Fibroblast of peridontal ligament (primary cell): ENCODE results near the gene LAMA3.

ENCODE experiments used
- DNase-seq: peaks from one replicate; pipeline ENCODE4 v3.0.0-alpha.2; 2010; ENCODE audit errors: extremely low read depth

The LAMA3 gene

DNA sequence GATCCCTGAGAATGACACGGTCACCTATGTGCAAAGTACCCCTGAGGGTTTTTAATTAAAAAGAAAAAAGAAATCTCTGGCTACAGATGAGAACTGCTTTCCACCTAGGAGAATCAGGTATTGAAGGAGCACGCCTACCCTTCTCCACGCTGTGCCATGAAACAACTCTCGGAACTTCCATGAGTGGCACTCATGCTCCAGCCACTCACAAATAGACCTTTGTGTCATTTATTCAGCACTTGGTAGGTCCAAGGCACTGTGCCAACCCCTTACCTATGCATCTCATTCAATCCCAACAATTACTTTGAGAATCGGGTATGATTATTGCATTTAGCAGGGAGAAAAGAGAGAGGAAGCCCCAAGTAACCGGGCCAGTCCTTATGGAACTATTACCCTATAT, 280.4 kb downstream of the LAMA3 start:
- DNase-seq = no peak

DNA sequence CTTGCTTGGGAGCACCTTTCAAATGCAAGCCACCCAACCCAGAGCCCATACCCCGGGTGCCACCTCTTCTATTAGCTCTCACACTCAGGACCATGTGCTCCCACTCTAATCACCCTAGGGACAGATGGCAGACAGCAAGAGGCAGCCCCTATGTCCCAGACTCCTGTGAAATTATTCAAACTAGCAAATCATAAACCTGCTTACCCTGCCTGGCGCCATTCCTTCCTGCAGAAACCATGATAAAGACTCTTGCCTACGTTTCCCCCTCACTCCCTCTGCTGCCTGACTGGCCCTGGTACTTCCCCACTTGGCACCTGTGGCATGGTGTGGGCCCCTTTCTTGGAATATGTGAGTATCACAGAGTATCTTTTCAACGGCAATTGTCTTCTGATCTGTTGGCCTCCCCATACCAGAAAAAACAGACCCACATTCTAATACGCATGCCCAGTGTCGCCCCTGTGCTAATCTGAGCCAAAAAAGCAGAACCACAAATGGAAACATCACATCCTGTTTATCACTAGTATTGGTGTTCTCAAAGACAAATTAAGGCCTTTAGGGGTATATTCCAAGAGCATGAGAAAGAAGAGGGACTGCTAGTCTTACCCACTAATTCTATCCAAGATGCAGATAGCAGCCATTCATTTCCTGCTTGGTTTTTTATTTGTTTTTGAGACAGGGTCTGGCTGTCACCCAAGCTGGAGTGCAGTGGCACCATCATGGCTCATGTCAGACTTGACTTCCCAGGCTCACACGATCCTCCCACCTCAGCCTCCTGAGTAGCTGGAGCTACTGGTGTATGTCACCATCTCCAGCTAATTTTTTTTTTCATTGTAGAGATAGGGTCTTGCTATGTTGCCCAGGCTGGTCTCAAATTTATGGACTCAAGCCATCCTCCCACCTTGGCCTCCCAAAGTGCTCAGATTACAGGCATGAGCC, 281.2 kb downstream of the LAMA3 start:
- no peak for DNase-seq

DNA sequence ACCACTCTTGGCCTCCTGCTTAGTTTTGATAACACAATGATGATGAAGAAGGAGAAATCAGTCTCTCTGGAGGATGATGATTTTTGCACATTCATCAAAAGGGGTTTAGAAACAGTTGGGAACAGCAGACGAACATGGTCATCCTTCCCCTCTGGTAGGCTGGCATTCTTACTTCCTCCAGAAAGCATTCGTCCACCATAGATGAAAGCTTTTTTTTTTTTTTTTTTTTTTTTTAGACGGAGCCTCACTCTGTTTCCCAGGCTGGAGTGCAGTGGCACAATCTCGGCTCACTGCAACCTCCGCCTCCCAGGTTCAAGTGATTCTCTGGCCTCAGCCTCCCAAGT, 281.8 kb downstream of the LAMA3 start:
- no peak for DNase-seq

DNA sequence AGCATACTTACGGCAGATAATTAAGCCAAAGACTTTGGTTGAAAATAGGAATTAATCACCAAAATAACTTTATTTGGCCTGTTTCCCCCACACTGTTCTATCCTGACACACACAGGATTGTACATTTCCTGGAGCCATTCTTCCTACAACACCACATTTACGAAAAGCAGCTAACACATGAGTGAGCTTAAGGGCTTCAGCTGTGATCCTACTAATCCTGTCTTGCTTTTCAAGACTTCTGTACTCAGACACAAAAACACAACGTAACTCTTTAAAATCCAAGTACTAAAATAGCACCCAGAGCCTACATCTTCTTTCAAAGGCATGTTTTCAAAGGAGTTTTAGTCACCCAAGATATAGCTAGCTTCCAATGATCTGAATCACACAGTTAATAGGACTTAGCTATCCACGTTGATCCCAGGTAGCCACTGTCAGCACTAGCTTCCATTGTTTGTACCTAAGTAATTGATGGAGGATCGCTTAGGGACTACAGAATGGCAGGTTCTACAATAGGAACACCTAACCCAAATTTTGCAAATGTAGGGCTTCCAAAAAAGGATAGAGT, 282.5 kb downstream of the LAMA3 start:
- DNase-seq = no peak

DNA sequence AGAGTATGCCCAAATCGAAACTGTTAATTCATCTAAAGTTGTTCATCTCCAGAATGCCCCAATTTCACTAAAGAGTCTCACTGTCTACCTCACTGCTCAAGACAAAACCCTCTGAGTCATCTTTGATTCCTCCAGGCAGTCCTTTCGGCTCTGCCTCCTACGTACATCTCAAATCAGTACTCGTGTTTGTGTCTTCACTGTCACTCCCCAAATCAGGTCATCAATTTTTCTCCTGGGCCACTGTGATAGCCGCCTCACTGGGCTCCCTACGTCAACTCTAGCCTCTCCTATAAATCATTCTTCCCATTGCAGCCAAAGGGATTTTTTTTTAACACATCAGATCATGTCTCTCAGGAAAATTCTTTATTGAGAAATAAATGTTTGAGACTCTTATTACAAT, 283.2 kb downstream of the LAMA3 start:
- DNase-seq = no peak

DNA sequence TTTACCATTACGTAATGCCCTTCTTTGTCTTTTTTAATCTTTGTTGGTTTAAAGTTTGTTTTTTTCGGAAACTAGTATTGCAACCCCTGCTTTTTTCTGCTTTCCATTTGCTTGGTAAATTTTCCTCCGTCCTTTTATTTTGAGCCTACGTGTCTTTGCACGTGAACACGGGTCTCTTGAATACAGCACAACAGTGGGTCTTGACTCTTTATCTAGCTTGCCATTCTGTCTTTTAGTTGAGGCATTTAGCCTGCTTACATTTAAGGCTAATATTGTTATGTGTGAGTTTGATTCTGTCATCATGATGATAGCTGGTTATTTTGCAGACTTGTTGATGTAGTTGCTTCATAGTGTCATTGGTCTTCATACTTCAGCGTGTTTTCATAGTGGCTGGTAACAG, 287.9 kb downstream of the LAMA3 start:
- DNase-seq = no peak

DNA sequence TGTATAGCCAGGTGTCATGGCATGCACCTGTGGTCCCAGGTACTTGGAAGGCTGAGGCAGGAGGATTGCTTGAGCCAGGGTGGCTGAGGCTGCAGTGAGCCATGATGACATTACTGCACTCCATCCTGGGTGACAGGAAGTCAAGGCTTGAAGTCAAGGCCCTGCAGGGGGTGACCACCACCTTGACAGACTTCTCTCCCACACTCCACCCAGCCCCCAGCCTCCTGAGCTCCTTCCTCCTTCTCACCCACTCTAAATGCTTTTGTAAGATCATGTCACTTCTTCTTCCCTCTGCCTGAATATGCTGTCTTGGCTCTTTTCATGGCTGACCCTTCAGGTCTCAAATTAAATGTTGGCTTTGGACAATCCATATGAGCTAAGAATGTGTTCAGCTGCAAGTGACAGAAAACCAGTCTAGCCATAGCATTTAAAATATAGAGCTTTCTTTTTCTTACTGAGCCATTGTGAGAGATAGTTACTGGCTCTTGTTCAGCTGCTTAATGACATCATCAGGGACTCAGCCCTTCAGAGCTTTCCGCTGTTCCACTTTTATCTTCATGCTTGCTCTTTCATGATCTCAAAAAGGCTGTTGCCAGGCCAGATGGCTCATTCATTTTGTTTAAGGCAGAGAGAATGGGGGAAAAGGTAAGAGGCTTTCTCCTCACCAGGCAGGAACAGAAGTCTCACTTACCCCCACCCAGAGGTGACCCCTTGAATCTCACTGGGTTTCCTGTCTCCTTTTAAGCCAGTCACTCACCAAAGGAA, 288.6 kb downstream of the LAMA3 start:
- DNase-seq = no peak

DNA sequence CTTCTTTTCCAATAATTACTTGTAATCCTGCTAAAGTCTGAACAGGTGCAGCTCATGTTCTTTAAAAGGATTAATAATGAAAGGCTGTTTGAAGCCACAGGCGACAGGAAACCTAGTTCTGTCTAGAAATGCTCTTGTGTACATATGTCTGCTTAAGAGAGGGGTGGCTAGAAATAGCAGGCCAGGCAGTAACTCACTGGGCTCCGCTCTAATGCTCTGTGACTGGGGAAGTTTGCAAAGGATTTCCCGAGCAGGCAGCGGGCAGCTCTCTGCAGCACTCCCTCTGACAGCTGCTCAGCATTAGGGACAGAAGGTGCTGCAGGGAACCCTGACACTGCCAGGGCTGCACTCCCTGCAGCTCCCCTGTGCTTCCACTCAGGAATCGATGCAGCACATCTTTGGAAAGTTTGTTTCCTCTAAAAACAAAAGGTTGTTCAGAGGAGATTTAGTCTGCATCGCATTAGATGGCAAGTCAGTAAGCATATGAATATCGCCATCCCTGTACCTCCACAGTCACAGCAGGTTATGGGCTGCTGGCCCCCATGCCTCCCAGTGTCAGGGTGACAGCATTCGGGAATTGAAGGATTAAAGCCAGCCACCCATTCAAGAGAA, 292.2 kb downstream of the LAMA3 start:
- DNase-seq = no peak

DNA sequence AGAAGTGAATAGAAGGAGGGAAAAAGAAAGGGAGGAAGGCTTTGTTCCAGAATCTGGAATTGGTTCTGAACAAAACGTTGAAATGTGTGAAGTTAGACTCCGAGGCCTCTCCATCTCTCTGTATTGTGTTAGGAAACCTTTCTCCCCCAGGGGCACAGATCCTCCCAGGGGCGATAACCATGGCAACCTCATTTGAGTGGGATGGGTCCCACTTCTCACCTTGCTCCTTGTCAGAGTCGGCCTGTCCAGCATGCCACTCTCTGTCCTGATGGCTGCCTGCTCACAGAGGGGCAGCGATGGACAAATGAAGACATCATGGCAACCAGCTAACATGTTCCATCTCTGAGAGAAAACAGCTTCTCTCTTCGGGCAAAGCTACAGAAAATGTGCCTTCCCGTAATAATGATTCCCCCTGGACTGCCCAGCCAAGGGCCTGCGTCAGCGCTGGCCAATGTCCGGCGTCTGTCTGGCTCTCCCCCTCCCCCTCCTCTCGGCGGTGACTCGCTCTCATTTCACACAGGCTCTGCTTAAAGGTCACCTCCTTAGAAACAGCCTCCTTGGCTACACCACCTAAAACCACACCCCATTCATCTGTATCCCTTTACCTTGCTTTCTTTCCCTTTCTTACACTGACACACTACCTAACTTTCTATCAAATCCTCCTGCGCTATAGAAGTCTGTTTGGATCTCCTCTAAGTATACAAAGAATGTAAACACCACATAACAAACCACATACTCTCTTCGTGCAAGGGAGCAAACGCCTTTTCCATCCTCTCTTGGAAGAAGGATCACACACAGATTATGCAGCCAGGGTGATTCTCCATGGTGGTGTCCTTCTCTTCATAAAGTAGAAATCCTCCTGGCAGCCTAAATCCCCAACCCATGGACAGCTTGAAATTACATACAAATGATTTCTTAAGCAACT, 293.2 kb downstream of the LAMA3 start:
- peak; percentile 72 for DNase-seq

DNA sequence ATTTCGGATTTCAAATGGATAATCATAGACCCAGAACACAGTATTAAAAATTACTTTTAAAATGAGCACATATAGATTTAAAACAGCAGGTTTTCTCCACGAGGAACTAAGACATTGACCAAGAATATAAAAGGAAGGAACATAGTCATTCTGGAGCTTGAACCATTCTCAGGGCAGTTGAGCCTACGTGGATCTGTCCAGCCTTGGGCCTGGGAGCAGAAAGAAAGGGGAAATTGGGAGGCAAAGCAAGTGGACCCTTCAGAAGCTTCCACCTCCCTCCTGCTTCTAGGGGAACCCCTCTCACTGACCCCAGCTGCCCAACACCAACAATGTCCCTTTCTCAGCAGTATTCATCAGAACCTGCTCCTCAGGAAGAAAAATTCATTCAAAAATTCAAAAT, 293.9 kb downstream of the LAMA3 start:
- DNase-seq = no peak

DNA sequence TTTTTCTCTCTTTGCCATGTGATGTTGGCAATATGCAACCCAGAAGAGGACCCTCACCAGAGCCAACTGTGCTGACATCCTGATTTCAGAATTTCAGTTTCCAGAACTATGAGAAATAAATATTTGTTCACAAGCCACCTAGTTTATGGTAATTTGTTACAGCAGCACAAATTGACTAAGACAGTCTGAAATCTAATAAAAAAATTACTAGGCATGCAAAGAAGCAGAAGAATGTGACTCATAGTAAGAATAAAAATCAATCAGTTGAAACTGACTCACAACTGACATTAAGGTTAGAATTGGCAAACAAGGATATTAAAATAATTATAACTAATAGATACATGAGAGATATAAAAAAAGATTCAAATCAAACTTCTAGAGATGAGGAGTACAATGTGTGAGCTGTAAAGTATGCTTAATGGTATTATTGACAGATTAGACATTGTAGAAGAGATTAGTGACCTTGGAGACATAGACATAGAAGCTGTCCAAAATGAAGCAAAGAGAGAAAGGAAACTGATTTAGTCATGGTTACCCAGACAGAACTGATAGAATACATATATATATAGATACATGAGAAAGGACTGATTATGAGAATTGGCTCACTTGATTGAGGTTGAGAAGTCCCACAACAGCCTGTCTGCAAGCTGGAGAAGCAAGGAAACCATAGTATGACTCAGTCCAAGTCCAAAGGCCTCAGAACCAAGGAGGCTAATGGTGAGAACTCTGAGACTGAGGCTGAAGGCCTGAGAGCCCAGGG, 297.5 kb downstream of the LAMA3 start:
- no peak for DNase-seq

DNA sequence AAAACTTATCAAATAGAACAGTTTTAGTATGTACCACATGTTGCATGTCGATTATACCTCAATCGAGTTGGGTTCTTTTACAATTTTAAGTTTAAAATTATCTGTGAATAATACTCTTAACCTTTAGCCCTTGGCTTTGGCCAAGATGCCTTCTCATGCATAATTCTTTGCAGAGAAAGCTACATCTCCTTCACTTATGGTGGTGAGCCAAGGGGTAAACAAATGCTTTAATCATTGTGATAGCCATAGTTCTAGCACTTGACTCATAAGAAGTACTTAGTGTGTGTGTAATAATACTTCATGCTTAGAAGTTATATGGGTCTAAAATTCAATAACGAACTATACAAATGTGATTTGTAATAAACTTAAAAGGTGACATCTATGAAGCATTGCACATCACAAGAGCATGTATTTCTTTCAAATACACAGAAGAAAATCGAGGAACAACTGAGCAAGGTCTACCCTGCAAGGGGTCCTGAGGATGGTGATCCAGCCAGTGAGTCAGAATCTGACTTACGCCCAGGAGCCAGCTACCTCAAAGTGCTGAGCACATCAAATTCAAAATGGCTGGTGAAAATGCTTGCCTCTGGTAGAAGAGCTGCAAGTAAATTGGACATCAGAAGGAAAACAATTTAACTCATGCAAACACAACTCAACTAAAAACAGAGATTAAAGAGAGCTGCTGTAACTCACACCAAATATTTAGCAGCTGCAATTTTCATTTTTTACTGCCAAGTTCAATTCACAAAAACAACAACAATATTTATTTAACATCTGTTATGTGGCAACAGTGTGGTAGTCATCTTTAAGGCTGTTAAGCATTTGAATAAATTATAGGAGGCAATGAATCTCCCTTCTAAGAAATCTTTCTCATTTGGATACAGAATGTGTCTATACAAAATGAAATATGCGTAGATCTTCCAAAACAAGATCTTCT, 301.5 kb downstream of the LAMA3 start:
- DNase-seq = no peak

DNA sequence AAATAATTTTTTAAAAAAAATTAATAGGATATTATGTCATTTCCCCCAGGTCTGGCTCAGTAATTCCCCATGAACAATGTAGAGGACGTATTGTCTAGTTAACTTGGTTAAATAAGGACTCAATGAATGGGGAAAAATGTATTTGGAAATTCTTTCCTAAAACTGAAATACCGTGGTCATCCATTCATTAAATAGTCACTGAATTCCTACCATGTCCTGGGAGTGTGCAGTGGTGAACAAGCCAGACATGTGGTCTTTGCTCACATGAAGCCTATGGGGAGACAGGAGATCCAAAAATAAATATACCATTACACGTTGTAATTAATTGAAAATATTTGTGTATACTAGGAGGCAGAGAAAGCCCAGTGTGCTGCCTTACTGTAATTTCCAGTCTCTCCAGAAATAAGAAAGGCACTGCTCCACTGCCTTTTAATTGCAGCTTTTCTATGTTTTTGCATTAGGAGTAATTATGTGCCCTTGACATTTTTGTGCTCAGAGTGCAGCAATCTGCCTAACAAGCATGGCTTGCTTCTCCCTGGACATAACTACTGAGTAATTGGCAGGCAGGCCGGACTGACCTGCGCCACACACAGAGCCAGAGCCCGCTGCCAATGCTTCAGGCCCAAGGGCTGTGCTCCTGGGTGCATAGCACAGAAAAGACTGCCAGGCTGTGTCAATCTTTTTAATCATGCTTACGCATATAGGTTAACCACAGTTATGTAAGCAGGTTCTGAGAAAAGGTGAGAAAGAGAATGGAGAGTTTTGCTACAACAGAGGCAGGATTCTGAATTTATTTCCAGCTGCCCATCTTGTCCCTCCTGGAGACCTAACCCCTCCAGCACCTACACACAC, 303.1 kb downstream of the LAMA3 start:
- DNase-seq = peak; percentile 26

DNA sequence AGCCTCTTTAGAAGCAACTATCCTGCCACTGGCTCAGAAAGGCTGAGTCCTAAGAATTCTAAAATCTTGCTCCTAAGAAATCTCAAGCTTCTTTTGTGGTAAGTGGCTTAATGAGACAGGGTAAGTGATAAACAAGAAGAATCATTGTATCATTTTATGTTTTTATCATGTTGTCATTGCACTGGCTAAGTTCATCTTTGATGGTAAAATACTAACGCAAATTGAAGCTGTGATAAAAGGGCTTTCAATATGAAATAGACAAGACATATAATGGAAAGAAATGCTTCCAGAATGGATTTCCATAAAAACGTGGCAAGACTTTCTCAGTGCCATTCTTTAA, 303.7 kb downstream of the LAMA3 start:
- no peak for DNase-seq

DNA sequence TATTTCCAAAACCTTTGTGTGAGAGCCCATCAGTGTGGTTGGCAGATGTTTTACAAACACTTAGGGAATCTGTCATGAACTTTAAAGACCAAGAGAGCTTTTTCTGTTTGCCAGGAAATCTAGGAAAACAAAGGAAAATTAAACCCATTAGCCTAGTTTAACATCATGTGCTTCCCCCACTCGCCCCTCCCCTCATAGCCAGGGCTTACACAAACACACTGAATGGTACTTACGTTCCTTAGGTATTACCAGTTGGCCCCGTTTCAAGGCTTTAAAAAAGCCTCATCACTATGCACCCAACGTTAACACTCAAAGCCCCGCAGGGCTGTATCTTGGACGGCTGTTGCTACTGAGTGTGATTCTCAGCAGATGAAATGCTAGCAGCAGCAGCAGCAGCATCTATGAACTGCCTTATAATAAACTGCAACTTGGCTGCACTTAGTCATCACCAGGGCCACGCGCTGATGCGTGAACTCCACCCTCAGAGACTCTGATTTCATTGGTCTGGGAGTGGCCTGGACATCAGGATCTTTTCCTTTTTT, 305.2 kb downstream of the LAMA3 start:
- DNase-seq = peak; percentile 84

DNA sequence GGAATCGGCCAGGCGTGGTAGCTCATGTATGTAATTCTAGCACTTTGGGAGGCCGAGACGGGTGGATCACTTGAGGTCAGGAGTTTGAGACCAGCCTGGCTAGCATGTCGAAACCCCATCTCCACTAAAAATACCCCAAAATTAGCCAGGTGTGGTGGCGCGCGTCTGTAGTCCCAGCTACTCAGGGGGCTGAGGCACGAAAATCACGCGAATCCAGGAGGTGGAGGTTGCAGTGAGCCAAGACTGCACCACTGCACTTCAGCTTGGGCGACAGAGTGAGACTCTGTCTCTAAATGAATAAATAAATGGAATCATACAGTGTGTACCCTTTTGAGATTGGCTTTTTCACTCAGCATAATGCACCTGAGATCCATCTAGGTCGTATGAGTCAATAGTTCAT, 305.9 kb downstream of the LAMA3 start:
- DNase-seq = no peak

DNA sequence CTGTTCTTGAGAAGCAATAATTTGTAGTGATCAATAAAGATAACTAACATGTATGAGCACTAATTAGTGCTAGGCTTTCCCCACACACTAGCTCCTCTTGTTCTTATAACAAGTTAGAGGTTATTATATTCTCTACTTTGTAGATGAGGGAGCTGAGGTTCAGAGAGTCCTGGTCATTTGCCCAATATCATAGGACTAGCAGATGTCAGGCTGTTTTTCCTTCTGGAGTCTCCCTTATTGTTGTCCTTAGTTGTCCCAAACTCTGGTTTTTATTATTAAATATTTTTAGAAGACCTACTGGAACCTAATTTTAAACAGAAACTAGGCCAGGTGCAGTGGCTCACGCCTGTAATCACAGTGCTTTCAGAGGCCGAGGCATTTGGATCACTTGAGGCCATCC, 308.8 kb downstream of the LAMA3 start:
- no peak for DNase-seq

DNA sequence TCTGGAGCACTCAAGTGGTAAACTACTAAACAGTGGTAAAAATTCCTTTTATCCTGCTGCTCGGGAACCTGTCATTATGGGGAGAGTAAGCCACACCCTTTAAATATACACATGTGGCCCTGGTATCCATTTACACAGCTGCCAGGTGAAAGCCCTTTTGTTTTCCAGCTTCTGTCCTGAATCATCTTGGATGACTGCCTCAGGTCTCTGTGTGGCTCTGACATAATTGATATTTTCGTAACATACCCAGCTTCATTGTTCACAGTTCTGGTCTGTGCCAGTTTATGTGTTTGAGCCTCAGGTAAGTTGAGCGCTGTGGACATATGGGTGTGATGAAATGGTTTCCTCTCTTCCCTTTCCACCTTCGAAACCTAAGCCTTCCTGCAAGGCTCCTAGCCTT, 309.6 kb downstream of the LAMA3 start:
- no peak for DNase-seq
